Erythroblast (primary cell): ENCODE results near the gene APRT.

ENCODE experiments used
- GATA1 ChIP-seq: IDR thresholded peaks from 2 replicates; pipeline ENCODE4 v1.6.1; 2011; ENCODE audit warnings: low read depth, mild to moderate bottlenecking, control low read depth, low read length, moderate library complexity
- POLR2A ChIP-seq: IDR thresholded peaks from 2 replicates; pipeline ENCODE4 v1.6.1; 2011; ENCODE audit warnings: mild to moderate bottlenecking, low read length

DNA sequence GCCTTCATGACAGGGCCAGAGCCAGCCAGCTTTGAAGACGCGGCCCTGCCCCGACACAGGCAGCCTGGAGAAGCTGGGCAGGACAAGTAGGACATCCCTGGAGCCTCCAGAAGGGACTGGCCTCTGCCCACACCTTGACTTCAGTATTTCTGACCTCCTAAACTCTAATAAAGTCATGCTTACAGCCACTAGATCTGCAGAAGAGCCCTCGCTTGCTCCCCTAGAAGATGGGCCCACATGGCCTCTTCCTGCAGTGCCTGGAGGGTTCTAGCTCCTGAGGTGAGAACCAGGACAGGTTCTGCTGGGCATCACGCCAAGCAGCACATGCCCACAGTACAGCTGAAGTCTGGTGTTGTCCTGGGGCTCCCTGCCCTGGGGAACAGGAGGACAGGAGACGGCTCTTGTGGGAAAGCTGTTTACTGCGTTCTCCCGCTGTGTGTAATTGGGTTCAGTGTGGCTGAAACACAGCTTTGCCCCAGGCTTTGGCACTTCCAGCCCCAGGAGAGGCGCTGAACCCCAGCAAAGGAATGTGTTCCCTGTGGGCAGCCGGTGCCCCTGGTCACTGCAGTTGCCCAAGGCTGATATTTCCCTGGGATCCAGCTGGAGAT, 2.6 kb downstream of the APRT start:
- no peak for TF ChIP-seq POLR2A
- TF ChIP-seq GATA1: no peak
